Spleen (tissue), 11 donors: ENCODE data around the gene MXD3. TPM values are rescaled to one million over a fixed set of nuclear protein-coding genes. Genes with fewer than 3 reads are reported as not detected.
A peak's percentile ranks its signal among the peaks of the same experiment; 100 is the strongest.

ENCODE experiments used
- DNase-seq: peaks from one replicate; pipeline ENCODE4 v3.0.0-alpha.2; 2020
- H3K27ac ChIP-seq, 8 donors: fragments of 200-600 bp; sonication (generic) in 7 of 8; 1 replicate in 4 of 8; 2 replicates in 4 of 8; pipeline versions ENCODE4 v1.5.0 to v1.8.0; 2016 to 2021; ENCODE audit warnings: inconsistent platforms in 4 of 8, mild to moderate bottlenecking in 4 of 8, moderate library complexity in 1 of 8
- H3K27me3 ChIP-seq, 7 donors: fragments of 200-600 bp; sonication (generic) in 6 of 7; replicated peaks in 1 of 7; 1 replicate in 4 of 7; 2 replicates in 3 of 7; pipeline versions ENCODE4 v1.5.0 to v1.8.0; 2016 to 2021; ENCODE audit warnings: inconsistent platforms in 3 of 7, mild to moderate bottlenecking in 1 of 7
- H3K36me3 ChIP-seq, 6 donors: fragments of 200-600 bp; sonication (generic) in 5 of 6; 1 replicate in 4 of 6; 2 replicates in 2 of 6; pipeline versions ENCODE4 v1.5.0 to v1.8.0; 2016 to 2021; ENCODE audit warnings: inconsistent platforms in 2 of 6
- H3K4me1 ChIP-seq, 6 donors: fragments of 200-600 bp; sonication (generic) in 5 of 6; 1 replicate in 3 of 6; 2 replicates in 3 of 6; pipeline versions ENCODE4 v1.5.0 to v1.8.0; 2016 to 2021; ENCODE audit warnings: inconsistent platforms in 3 of 6
- H3K4me3 ChIP-seq, 8 donors: fragments of 200-600 bp; sonication (generic) in 7 of 8; 1 replicate in 4 of 8; 2 replicates in 4 of 8; pipeline versions ENCODE4 v1.5.0 to v1.8.0; 2016 to 2021; ENCODE audit warnings: inconsistent platforms in 4 of 8, mild to moderate bottlenecking in 4 of 8, moderate library complexity in 2 of 8
- H3K9me3 ChIP-seq, 8 donors: fragments of 200-600 bp; sonication (generic) in 7 of 8; 1 replicate in 4 of 8; 2 replicates in 4 of 8; pipeline versions ENCODE4 v1.5.0 to v1.8.0; 2016 to 2021; ENCODE audit warnings: inconsistent platforms in 4 of 8
- POLR2A ChIP-seq, 3 donors: fragments of 450-650 bp; IDR thresholded peaks; one replicate each; pipeline ENCODE4 v1.5.1; 2017; ENCODE audit warnings: antibody characterized with exemption in 3 of 3, mild to moderate bottlenecking in 1 of 3
- POLR2AphosphoS5 ChIP-seq, 3 donors: sonication (generic); formaldehyde crosslinking; IDR thresholded peaks; one replicate each; pipeline ENCODE4 v1.5.1; 2017; ENCODE audit warnings: antibody characterized with exemption in 3 of 3
- WGBS, 5 donors: extraction: QIAGEN DNeasy Blood & Tissue Kit in 3 of 5; methylation state at CpG; one replicate each; pipeline versions ENCODE4 v1.1.5 to v1.1.7; 2013 to 2018; 5-methylcytosine and 5-hydroxymethylcytosine counted together
- intact Hi-C: fragments of 100-400 bp; cut with DNase I; formaldehyde crosslinking; loops from one replicate; pipeline ENCODE4 v1.15.0; 2023; ENCODE audit warnings: low total_unique reads
- polyA plus RNA-seq, 3 donors: library from polyadenylated mRNA; stranded (reverse); fragments of 200-250 nt; gene quantifications; one replicate each; pipeline ENCODE4 v1.2.1, GENCODE V29; 2013
- total RNA-seq, 7 donors: library from RNA; depleted of rRNA in 3 of 7; stranded (reverse); fragments of >200 nt in 3 of 7; fragmentation: NEBNext Ultra II Directional in 4 of 7; extraction: Animal tissue kit (Norgen Biotek cat#: 25700) in 4 of 7; gene quantifications; one replicate each; pipeline versions ENCODE4 v1.1.0 to v1.2.1, GENCODE V29; 2016 to 2021
- TF ChIP-seq, protein P1 (sequence below), 11 experiments: fragments of 200-600 bp in 7 of 11; fragments of 450-650 bp in 4 of 11; sonication (generic) in 4 of 11; IDR thresholded peaks in 8 of 11; conservative IDR thresholded peaks in 3 of 11; 1 replicate in 7 of 11; 2 replicates in 4 of 11; pipeline versions ENCODE4 v1.4.0 to v1.8.0; 2016 to 2021; ENCODE audit warnings: antibody characterized with exemption in 11 of 11, inconsistent platforms in 4 of 11, mild to moderate bottlenecking in 1 of 11
- donor health status: healthy with polysubstance abuse.
- donor health status: DM: no; HTN: no; CAD: no; lungs with moderate emphysema.
- donor health status: DM: no; HTN: no; CAD: no.
- donor health status: Bipolar disorder and iron deficiency.
- donor health status: healthy.
- donor health status: DM: no; HTN: no; CAD: no.
- donor health status: DM: yes; HTN: yes; CAD: no.

MXD3 gene
- total and polyA plus RNA-seq, 10 donors, result 19.3 to 80.7 (median 26.4) TPM

DNA sequence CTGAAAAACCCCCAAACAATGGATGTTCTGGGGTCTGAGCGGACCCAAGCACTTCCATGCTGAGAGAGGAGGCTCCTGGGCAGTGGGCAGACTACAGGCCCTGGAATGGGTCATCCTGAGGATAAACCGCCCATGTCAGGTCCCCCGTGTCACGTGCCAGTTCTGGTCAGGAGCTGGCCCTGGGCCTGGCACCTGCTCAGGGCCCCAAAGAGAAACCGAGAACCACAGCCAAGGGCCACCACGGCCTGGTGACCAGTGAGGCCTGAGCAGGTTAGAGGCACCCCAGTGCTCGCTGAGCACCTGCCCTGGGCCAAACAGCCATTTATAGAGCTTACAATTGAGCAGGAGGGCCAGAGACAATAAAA is 24.0 kb upstream of the MXD3 start:
- peaks cover 0 to 80% (median 33%) of the 10 kb centered on the region in 6 donors for H3K4me1 ChIP-seq
- H3K4me3 ChIP-seq, result no peak overlapping the region
- peak; percentile 54 for DNase-seq
- no peak overlapping the region for H3K27ac ChIP-seq
- no peaks in the 10 kb centered on the region for H3K27me3 ChIP-seq
- H3K36me3 ChIP-seq, result peaks cover 8 to 100% (median 83%) of the 10 kb centered on the region in 6 donors
- WGBS, 5 donors, result 92 to 97% (median 96%) methylated on average over 6 to 7 of the region's 7 CpGs
- H3K9me3 ChIP-seq, result no peaks in the 10 kb centered on the region
- TF ChIP-seq, protein P1, sequence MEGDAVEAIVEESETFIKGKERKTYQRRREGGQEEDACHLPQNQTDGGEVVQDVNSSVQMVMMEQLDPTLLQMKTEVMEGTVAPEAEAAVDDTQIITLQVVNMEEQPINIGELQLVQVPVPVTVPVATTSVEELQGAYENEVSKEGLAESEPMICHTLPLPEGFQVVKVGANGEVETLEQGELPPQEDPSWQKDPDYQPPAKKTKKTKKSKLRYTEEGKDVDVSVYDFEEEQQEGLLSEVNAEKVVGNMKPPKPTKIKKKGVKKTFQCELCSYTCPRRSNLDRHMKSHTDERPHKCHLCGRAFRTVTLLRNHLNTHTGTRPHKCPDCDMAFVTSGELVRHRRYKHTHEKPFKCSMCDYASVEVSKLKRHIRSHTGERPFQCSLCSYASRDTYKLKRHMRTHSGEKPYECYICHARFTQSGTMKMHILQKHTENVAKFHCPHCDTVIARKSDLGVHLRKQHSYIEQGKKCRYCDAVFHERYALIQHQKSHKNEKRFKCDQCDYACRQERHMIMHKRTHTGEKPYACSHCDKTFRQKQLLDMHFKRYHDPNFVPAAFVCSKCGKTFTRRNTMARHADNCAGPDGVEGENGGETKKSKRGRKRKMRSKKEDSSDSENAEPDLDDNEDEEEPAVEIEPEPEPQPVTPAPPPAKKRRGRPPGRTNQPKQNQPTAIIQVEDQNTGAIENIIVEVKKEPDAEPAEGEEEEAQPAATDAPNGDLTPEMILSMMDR (IDR thresholded peaks at IDR 0.05 in 8 of 11, conservative IDR thresholded peaks at IDR 0.05 in 3 of 11), result no peak
- TF ChIP-seq POLR2A (IDR thresholded peaks at IDR 0.05) (no peak), POLR2AphosphoS5 (IDR thresholded peaks at IDR 0.05) (no peak)
- intact Hi-C loops, result no loop called here

DNA sequence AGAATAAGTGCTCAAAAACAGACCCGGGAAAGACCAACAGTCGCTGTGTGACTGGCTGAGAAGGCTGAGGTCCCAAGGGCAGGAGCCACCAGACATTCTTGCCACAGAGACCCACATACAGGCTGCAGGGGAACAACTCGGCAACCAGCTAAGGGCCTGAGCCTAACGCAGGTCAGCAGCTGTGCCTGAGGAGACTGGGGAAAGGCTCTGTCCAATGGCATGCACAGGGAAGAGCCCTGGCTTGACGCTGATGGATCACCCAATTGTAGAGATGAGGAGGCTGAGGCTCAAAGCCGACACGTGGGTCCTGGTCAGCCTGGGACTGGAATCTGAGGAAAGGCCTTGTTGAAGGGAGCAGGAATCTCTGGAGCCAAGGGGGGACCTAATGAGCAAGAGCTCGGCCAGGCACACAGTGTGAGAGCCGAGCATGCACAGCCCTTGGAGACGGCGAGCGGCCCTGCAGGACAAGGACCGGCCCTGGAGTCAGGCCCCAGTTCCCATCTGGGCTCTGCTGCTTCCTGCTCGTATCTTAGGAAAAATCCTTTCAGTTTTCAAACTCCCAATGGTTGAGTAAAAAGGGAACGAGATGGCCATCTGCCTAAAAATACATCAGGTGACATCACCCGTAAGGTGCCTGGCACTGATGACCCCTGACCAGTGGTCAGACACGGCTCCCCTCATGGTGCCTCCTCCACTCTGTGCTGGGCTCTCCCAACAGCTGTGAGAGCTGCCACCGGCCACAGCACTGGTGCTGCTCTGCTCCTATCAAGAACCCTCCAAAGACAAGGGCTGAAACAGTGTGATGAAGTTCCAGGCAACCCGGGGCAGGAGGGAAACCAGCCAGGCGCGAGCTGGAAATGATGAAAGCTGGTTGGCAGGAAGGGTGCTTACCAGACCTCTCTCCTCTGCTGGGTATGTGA is 23.3 kb upstream of the MXD3 start:
- 88 to 93% (median 90%) methylated on average over 19 to 21 of the region's 21 CpGs for WGBS, 5 donors
- Histone ChIP-seq H3K4me1 (peaks cover 0 to 79% (median 32%) of the 10 kb centered on the region in 6 donors), H3K4me3 (no peak overlapping the region), H3K9me3 (no peaks in the 10 kb centered on the region), H3K27me3 (no peaks in the 10 kb centered on the region), H3K36me3 (peaks cover 8 to 100% (median 86%) of the 10 kb centered on the region in 6 donors), H3K27ac (no peak overlapping the region)
- intact Hi-C loops, result no loop called here
- TF ChIP-seq, protein P1 (IDR thresholded peaks at IDR 0.05 in 8 of 11, conservative IDR thresholded peaks at IDR 0.05 in 3 of 11), result no peak
- TF ChIP-seq POLR2A (IDR thresholded peaks at IDR 0.05) (no peak), POLR2AphosphoS5 (IDR thresholded peaks at IDR 0.05) (no peak)
- DNase-seq, result peak; percentile 69

DNA sequence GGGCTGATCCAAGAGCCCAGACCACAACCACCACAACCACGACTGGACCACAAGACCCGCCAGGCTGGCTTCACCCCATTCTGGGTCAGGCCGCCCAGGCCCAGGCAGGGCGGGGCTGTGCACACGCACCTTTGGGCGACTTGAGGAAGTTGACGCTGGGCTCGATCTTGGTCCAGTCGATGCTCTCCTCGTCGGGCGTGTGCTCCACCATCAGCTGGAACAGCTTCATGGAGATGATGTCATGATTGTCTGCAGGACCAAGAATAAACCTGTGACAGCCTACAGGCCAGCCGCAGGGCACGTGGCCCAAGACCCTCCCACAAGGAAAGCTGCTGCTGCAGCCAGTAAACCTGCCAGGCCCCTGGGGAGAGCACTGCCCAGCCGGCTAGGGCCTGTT is 22.5 kb upstream of the MXD3 start:
- intact Hi-C loops, result no loop called here

More for the DNA sequence above, 22.5 kb upstream of the MXD3 start:
- Histone ChIP-seq H3K36me3 (peaks cover 8 to 100% (median 88%) of the 10 kb centered on the region in 6 donors), H3K27ac (no peak overlapping the region), H3K4me3 (no peak overlapping the region), H3K27me3 (no peaks in the 10 kb centered on the region), H3K4me1 (peaks cover 0 to 70% (median 27%) of the 10 kb centered on the region in 6 donors), H3K9me3 (no peaks in the 10 kb centered on the region)
- TF ChIP-seq POLR2AphosphoS5 (IDR thresholded peaks at IDR 0.05) (peak in 1 of 3 donors; percentile 43), POLR2A (IDR thresholded peaks at IDR 0.05) (no peak)
- TF ChIP-seq, protein P1 (IDR thresholded peaks at IDR 0.05 in 8 of 11, conservative IDR thresholded peaks at IDR 0.05 in 3 of 11), result no peak
- WGBS, 5 donors, result 77 to 87% (median 80%) methylated on average over 5 to 15 of the region's 15 CpGs
- peak; percentile 62 for DNase-seq
